OCI-LY7 (cell line): ENCODE results near the gene GNAS-AS1.

Source experiments
- CTCF ChIP-seq: fragments of 200-600 bp; sonication (generic); conservative IDR thresholded peaks from 2 replicates; pipeline ENCODE4 v1.5.1; 2014; ENCODE audit warnings: mild to moderate bottlenecking, antibody characterized with exemption, low read length, moderate library complexity, mixed read lengths
- EZH2phosphoT487 ChIP-seq: fragments of 200-600 bp; sonication (generic); IDR thresholded peaks from 2 replicates; pipeline ENCODE4 v1.6.1; 2018; ENCODE audit warnings: low read depth, borderline replicate concordance, mild to moderate bottlenecking, mixed run types, antibody characterized with exemption, low read length, moderate library complexity, mixed read lengths

- TF ChIP-seq CTCF (no peak), EZH2phosphoT487 (no peak)
Observed at GRCh38 chr20:58810879-58811250, 39.8 kb downstream of the GNAS-AS1 start.
